HepG2 (cell line): ENCODE measurements around the gene SIK3. TPM values are rescaled to one million over a fixed set of nuclear protein-coding genes. Genes with fewer than 3 reads are reported as not detected.

Experiments
- ELK4 ChIP-seq: sonication (generic); formaldehyde crosslinking; IDR thresholded peaks from 2 replicates; pipeline ENCODE4 v1.9.0; 2021; ENCODE audit warnings: missing genetic modification reagents, borderline replicate concordance
- FOXK2 ChIP-seq: fragments of 450-650 bp; IDR thresholded peaks from 2 replicates; pipeline ENCODE4 v1.6.1; 2016
- FUBP1 ChIP-seq: sonication (generic); formaldehyde crosslinking; IDR thresholded peaks from 2 replicates; pipeline ENCODE4 v1.5.1; 2020; ENCODE audit warnings: missing genetic modification reagents, mild to moderate bottlenecking, borderline replicate concordance
- HES4 ChIP-seq: sonication (generic); formaldehyde crosslinking; IDR thresholded peaks from 2 replicates; pipeline ENCODE4 v1.9.0; 2021; ENCODE audit warnings: mild to moderate bottlenecking, missing genetic modification reagents, borderline replicate concordance
- IRF9 ChIP-seq: sonication (generic); formaldehyde crosslinking; IDR thresholded peaks from 2 replicates; pipeline ENCODE4 v1.8.0; 2022; ENCODE audit warnings: missing genetic modification reagents, mild to moderate bottlenecking, borderline replicate concordance
- KAT7 ChIP-seq: IDR thresholded peaks from 2 replicates; pipeline ENCODE4 v1.6.1; 2018; ENCODE audit warnings: borderline replicate concordance, missing compliant biosample characterization
- KDM2A ChIP-seq: sonication (generic); formaldehyde crosslinking; IDR thresholded peaks from 2 replicates; pipeline ENCODE4 v1.4.0; 2020; ENCODE audit warnings: low read depth, missing genetic modification reagents, borderline replicate concordance
- NFRKB ChIP-seq: fragments of 450-650 bp; IDR thresholded peaks from 2 replicates; pipeline ENCODE4 v1.6.1; 2017
- PLRG1 ChIP-seq: fragments of 450-650 bp; conservative IDR thresholded peaks from 2 replicates; pipeline ENCODE4 v1.6.1; 2016
- SOX13 ChIP-seq, 3 experiments: fragments of 450-650 bp in 1 of 3; sonication (generic) in 1 of 3; formaldehyde crosslinking in 1 of 3; IDR thresholded peaks in 2 of 3; conservative IDR thresholded peaks in 1 of 3; 2 replicates each; pipeline versions ENCODE4 v1.5.0 to v1.6.1; 2016 to 2020; ENCODE audit warnings: antibody characterized with exemption in 1 of 3, mild to moderate bottlenecking in 1 of 3, missing compliant biosample characterization in 1 of 3, missing genetic modification reagents in 1 of 3, moderate library complexity in 1 of 3
- SRY ChIP-seq: sonication (generic); formaldehyde crosslinking; IDR thresholded peaks from 2 replicates; pipeline ENCODE4 v1.8.0; 2022; ENCODE audit warnings: mild to moderate bottlenecking, missing genetic modification reagents
- SSRP1 ChIP-seq: IDR thresholded peaks from 2 replicates; pipeline ENCODE4 v1.6.1; 2016; ENCODE audit warnings: control low read depth
- TFDP2 ChIP-seq: sonication (generic); formaldehyde crosslinking; IDR thresholded peaks from 2 replicates; pipeline ENCODE4 v1.4.0; 2020; ENCODE audit warnings: missing genetic modification reagents
- U2AF2 ChIP-seq: fragments of 200-400 bp; formaldehyde crosslinking; IDR thresholded peaks from 2 replicates; pipeline ENCODE4 v1.6.1; 2017; ENCODE audit warnings: low read depth, mild to moderate bottlenecking, low read length
- ZC3H13 ChIP-seq: sonication (generic); formaldehyde crosslinking; IDR thresholded peaks from 2 replicates; pipeline ENCODE4 v1.8.1; 2023; ENCODE audit warnings: mild to moderate bottlenecking, missing genetic modification reagents, moderate library complexity
- ZNF501 ChIP-seq: sonication (generic); formaldehyde crosslinking; IDR thresholded peaks from 2 replicates; pipeline ENCODE4 v1.5.1; 2020; ENCODE audit warnings: mild to moderate bottlenecking, moderate library complexity, missing genetic modification reagents
- ZNF558 ChIP-seq: sonication (generic); formaldehyde crosslinking; IDR thresholded peaks from 2 replicates; pipeline ENCODE4 v1.9.0; 2022; ENCODE audit warnings: mild to moderate bottlenecking, missing genetic modification reagents, borderline replicate concordance
- ZNF776 ChIP-seq: sonication (generic); formaldehyde crosslinking; IDR thresholded peaks from 2 replicates; pipeline ENCODE4 v1.4.0; 2020; ENCODE audit warnings: mild to moderate bottlenecking, missing genetic modification reagents
- ZNF781 ChIP-seq: sonication (generic); formaldehyde crosslinking; IDR thresholded peaks from 2 replicates; pipeline ENCODE4 v1.5.1; 2020; ENCODE audit warnings: borderline replicate concordance, mild to moderate bottlenecking, missing genetic modification reagents; ENCODE audit errors: not compliant biosample characterization
- polyA plus RNA-seq, 8 experiments: library from polyadenylated mRNA; depleted of rRNA in 3 of 8; stranded (reverse) in 7 of 8; unstranded in 1 of 8; fragments of >200 nt; fragmentation: Illumina TruSeq in 4 of 8; extraction: Trizol in 4 of 8; gene quantifications; 2 replicates each; pipeline versions ENCODE4 v1.2.1 to v1.2.3, GENCODE V29; 2011 to 2016; ENCODE audit warnings: low read depth in 4 of 8, missing spikeins in 1 of 8, mixed read lengths in 1 of 8; ENCODE audit not compliant: insufficient read depth in 1 of 8
- total RNA-seq, 5 experiments: library from RNA; depleted of rRNA; stranded (reverse); fragments of >200 nt; fragmentation: Illumina TruSeq; extraction: Trizol; gene quantifications; 2 replicates each; pipeline ENCODE4 v1.2.3, GENCODE V29; 2016; ENCODE audit warnings: low read depth in 1 of 5

SIK3 gene
- total and polyA plus RNA-seq, 2 of the 13 experiments (the other 11 are each of a cell fraction or from before 2014, with no cell fraction given): 5.7 to 9.8 TPM

- TF ChIP-seq SOX13 (IDR thresholded peaks at IDR 0.05): no peak; the same call in 1 of the 2 replicates
- peak in 1 of 2 experiments; percentile 99; a peak in 2 of 4 replicates for TF ChIP-seq SOX13 (CRISPR knock-in tag; conservative IDR thresholded peaks at IDR 0.05 in 1 of 2, IDR thresholded peaks at IDR 0.05 in 1 of 2)
- TF ChIP-seq IRF9 (CRISPR knock-in tag): no peak
- TF ChIP-seq FUBP1 (CRISPR knock-in tag): no peak
- TF ChIP-seq HES4 (CRISPR knock-in tag): peak; percentile 82; the same call in 1 of the 2 replicates
- TF ChIP-seq ZC3H13 (CRISPR knock-in tag): 0 out of 2 replicates have a peak, but pooled peaks have one; percentile 73
- TF ChIP-seq FOXK2: peak; percentile 89
- TF ChIP-seq ZNF776 (CRISPR knock-in tag): 0 out of 2 replicates have a peak, but pooled peaks have one; percentile 61
- peak; percentile 38 for TF ChIP-seq TFDP2 (CRISPR knock-in tag)
- peak; percentile 62; the same call in 1 of the 2 replicates for TF ChIP-seq KDM2A
- no peak for TF ChIP-seq PLRG1
- 0 out of 2 replicates have a peak, but pooled peaks have one; percentile 39 for TF ChIP-seq ZNF558 (CRISPR knock-in tag)
- TF ChIP-seq U2AF2: no peak
- TF ChIP-seq SSRP1: 0 out of 2 replicates have a peak, but pooled peaks have one; percentile 81
- no peak for TF ChIP-seq NFRKB
- TF ChIP-seq ELK4: no peak
- no peak for TF ChIP-seq SRY (CRISPR knock-in tag)
- peak; percentile 78 for TF ChIP-seq ZNF781 (CRISPR knock-in tag)
- TF ChIP-seq KAT7: no peak; the same call in 1 of the 2 replicates
- TF ChIP-seq ZNF501: peak; percentile 64; the same call in 1 of the 2 replicates
These were observed 260.8 kb downstream of the SIK3 start, which contains the start of gene APOA1 (continued) for GRCh38 chr11:116837231-116838091.
